ENCODE measurements around the gene PIEZO1. TPM values are rescaled to one million over a fixed set of nuclear protein-coding genes. Genes with fewer than 3 reads are reported as not detected.
A peak's percentile ranks its signal among the peaks of the same experiment; 100 is the strongest.

PIEZO1 gene
- total RNA-seq, 4 donors from 2014 or later, result 81.2 to 145 (median 113) TPM

DNA sequence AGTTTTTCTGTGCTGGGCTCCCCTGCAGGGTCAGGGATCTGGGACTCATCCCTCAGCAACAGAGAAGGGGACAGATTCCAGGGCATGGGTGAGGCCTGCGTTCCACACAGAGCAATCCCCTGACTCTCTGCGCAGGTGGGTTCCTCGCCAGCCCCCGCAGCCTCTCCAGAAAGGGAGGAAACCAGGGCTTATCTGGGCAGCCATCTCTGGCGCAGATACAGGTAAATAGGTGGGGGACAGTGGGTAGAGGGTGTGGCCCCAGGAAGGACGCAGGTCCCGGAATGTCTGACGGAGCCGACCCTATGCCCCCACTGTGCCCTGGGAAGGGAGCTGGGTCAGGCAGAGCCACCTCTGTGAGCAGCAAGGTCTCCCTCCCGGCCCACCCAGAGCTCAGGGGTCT, 23.2 kb downstream of the PIEZO1 start:
- H3K27me3 ChIP-seq, result no peaks in the 10 kb centered on the region
- H3K4me3 ChIP-seq (replicated peaks in 1 of 3), result no peak overlapping the region
- no peaks in the 10 kb centered on the region for H3K9me3 ChIP-seq
- intact Hi-C loops (cut with DNase I), result no loop called here
- TF ChIP-seq POLR2A (IDR thresholded peaks at IDR 0.05) (no peak), CTCF (IDR thresholded peaks at IDR 0.05) (no peak)
- peak overlapping the region in 1 of 3 donors; percentile 72 for H3K27ac ChIP-seq
- H3K36me3 ChIP-seq, result no peaks in the 10 kb centered on the region
- WGBS, 2 donors, result 54 to 65% methylated on average over 8 to 9 of the region's 10 CpGs
- peaks cover 65 to 93% of the 10 kb centered on the region in 2 donors for H3K4me1 ChIP-seq
- DNase-seq, result no peak

DNA sequence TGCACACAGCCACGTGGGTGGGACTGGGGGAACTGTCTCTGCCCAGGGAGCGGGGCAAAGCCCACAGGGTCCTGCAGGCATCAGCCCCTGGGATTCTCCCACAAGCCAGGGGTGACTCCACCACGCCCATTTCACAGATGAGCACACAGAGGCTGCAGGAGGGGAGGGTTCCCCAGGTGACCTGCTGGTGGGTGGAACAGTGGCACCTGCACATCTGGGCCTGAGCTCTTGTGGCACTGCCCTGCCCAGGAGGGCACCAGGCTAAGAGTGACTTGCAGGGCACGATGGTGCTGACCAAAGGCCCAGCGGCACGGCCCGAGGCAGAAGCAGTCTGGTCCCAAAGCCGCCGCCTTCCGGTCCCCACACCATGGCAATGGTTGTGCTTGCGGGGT, 23.9 kb downstream of the PIEZO1 start:
- peaks cover 60 to 86% of the 10 kb centered on the region in 2 donors for H3K4me1 ChIP-seq

GRCh38 chr16:88760424-88761142, 24.4 kb downstream of the PIEZO1 start:
- H3K4me3 ChIP-seq (replicated peaks in 1 of 3), result no peak overlapping the region
- H3K36me3 ChIP-seq, result no peaks in the 10 kb centered on the region
- no peaks in the 10 kb centered on the region for H3K27me3 ChIP-seq
- intact Hi-C loops (cut with DNase I), result no loop called here
- H3K27ac ChIP-seq, result peak overlapping the region in 2 of 3 donors; percentile 38 to 58
- H3K9me3 ChIP-seq, result no peaks in the 10 kb centered on the region
- peaks cover 58 to 81% of the 10 kb centered on the region in 2 donors for H3K4me1 ChIP-seq
- WGBS, 2 donors, result 63 to 64% methylated on average over 8 to 19 of the region's 24 CpGs
- peak; percentile 80 to 86 for DNase-seq
- TF ChIP-seq CTCF (IDR thresholded peaks at IDR 0.05) (no peak), POLR2A (IDR thresholded peaks at IDR 0.05) (no peak)

More for the DNA sequence above, 23.9 kb downstream of the PIEZO1 start:
- TF ChIP-seq CTCF (IDR thresholded peaks at IDR 0.05) (no peak), POLR2A (IDR thresholded peaks at IDR 0.05) (no peak)
- Histone ChIP-seq H3K27me3 (no peaks in the 10 kb centered on the region), H3K9me3 (no peaks in the 10 kb centered on the region), H3K27ac (peak overlapping the region in 1 of 3 donors; percentile 38), H3K36me3 (no peaks in the 10 kb centered on the region), H3K4me3 (replicated peaks in 1 of 3) (no peak overlapping the region)
- intact Hi-C loops (cut with DNase I), result no loop called here
- DNase-seq, result no peak
- WGBS, 2 donors, result 85 to 89% methylated on average over 4 to 11 of the region's 11 CpGs

- H3K4me1 ChIP-seq, result peaks cover 52 to 74% of the 10 kb centered on the region in 2 donors
- 92% methylated on average over 22 of the region's 22 CpGs for WGBS, 2 donors
- H3K9me3 ChIP-seq, result no peaks in the 10 kb centered on the region
- TF ChIP-seq CTCF (IDR thresholded peaks at IDR 0.05) (no peak), POLR2A (IDR thresholded peaks at IDR 0.05) (no peak)
- no peak for DNase-seq
- H3K36me3 ChIP-seq, result no peaks in the 10 kb centered on the region
- no peaks in the 10 kb centered on the region for H3K27me3 ChIP-seq
- no peak overlapping the region for H3K4me3 ChIP-seq (replicated peaks in 1 of 3)
- peak overlapping the region in 2 of 3 donors; percentile 38 to 58 for H3K27ac ChIP-seq
- intact Hi-C loops (cut with DNase I), result no loop called here
Measured at GRCh38 chr16:88759976-88760350, 25.1 kb downstream of the PIEZO1 start.

- DNase-seq, result peak in 1 of 2 donors; percentile 39
- WGBS, 2 donors, result 59 to 78% methylated on average over 11 to 21 of the region's 26 CpGs
- H3K4me3 ChIP-seq (replicated peaks in 1 of 3), result no peak overlapping the region
Measured at GRCh38 chr16:88759245-88759975, 25.6 kb downstream of the PIEZO1 start.

More at GRCh38 chr16:88759245-88759975, 25.6 kb downstream of the PIEZO1 start:
- Histone ChIP-seq H3K4me1 (peaks cover 46 to 69% of the 10 kb centered on the region in 2 donors), H3K27me3 (no peaks in the 10 kb centered on the region), H3K27ac (peak overlapping the region in 2 of 3 donors; percentile 38 to 58), H3K9me3 (no peaks in the 10 kb centered on the region), H3K36me3 (no peaks in the 10 kb centered on the region)
- TF ChIP-seq CTCF (IDR thresholded peaks at IDR 0.05), result no peak
- TF ChIP-seq POLR2A (IDR thresholded peaks at IDR 0.05), result no peak
- intact Hi-C loops (cut with DNase I), result no loop called here
